WTC11 (cell line): ENCODE measurements around the gene SNRNP200. TPM values are rescaled to one million over a fixed set of nuclear protein-coding genes. Genes with fewer than 3 reads are reported as not detected.

Experiments
- ATAC-seq: fragments of 200-7000 bp; cut with Tn5 transposase; 2 replicates; pipeline ENCODE4 v1.10.0; 2021; ENCODE audit warnings: mild to moderate bottlenecking, moderate library complexity
- CTCF ChIA-PET: fragments of 300-600 bp; sonication (Branson Sonifier 250); formaldehyde crosslinking; loops from one replicate; lab custom pipeline; 2021; ENCODE audit warnings: antibody characterized with exemption; lab: Charles Lee
- POLR2A ChIA-PET: fragments of 350-600 bp; sonication (Branson Sonifier 250); formaldehyde crosslinking; loops from one replicate; lab custom pipeline; 2021; ENCODE audit warnings: antibody characterized with exemption; lab: Charles Lee
- DNase-seq: peaks from one replicate; pipeline ENCODE4 v3.0.0; 2021; ENCODE audit warnings: low spot score
- H3K27ac Mint-ChIP-seq: 2 replicates; pipeline ENCODE4 v1.8.0; 2021; ENCODE audit warnings: mixed read lengths
- H3K27me3 Mint-ChIP-seq: 2 replicates; pipeline ENCODE4 v1.8.0; 2021; ENCODE audit warnings: low read depth, mild to moderate bottlenecking, moderate library complexity, mixed read lengths
- H3K36me3 Mint-ChIP-seq: 2 replicates; pipeline ENCODE4 v1.8.0; 2021; ENCODE audit warnings: mixed read lengths
- H3K4me1 Mint-ChIP-seq: 2 replicates; pipeline ENCODE4 v1.8.0; 2022; ENCODE audit warnings: mixed read lengths
- H3K4me3 Mint-ChIP-seq: 2 replicates; pipeline ENCODE4 v1.8.0; 2021; ENCODE audit warnings: mild to moderate bottlenecking, moderate library complexity, mixed read lengths
- H3K9me3 Mint-ChIP-seq: 2 replicates; pipeline ENCODE4 v1.8.0; 2021; ENCODE audit warnings: mixed read lengths
- CREB1 ChIP-seq: sonication (generic); formaldehyde crosslinking; IDR thresholded peaks from 2 replicates; pipeline ENCODE4 v1.8.0; 2023; ENCODE audit warnings: mild to moderate bottlenecking, missing genetic modification reagents
- FOXK1 ChIP-seq: sonication (generic); formaldehyde crosslinking; IDR thresholded peaks from 2 replicates; pipeline ENCODE4 v1.8.0; 2022; ENCODE audit warnings: mild to moderate bottlenecking, moderate library complexity, missing genetic modification reagents
- GTF2I ChIP-seq: fragments of 250-450 bp; sonication (Bioruptor Pico); conservative IDR thresholded peaks from 2 replicates; pipeline ENCODE4 v1.4.0; 2021; ENCODE audit warnings: mild to moderate bottlenecking
- HMGA2 ChIP-seq: fragments of 250-450 bp; sonication (Bioruptor Pico); IDR thresholded peaks from 2 replicates; pipeline ENCODE4 v1.4.0; 2021; ENCODE audit warnings: mild to moderate bottlenecking, moderate library complexity
- KAT7 ChIP-seq: sonication (generic); formaldehyde crosslinking; IDR thresholded peaks from 2 replicates; pipeline ENCODE4 v1.8.1; 2023; ENCODE audit warnings: missing genetic modification reagents, mild to moderate bottlenecking, borderline replicate concordance
- MXD4 ChIP-seq: fragments of 250-450 bp; sonication (Bioruptor Pico); IDR thresholded peaks from 2 replicates; pipeline ENCODE4 v1.8.0; 2021; ENCODE audit warnings: mild to moderate bottlenecking, moderate library complexity, borderline replicate concordance
- NFYB ChIP-seq: sonication (generic); formaldehyde crosslinking; conservative IDR thresholded peaks from 2 replicates; pipeline ENCODE4 v1.8.0; 2022; ENCODE audit warnings: low read depth, missing genetic modification reagents
- RELA ChIP-seq: sonication (generic); formaldehyde crosslinking; IDR thresholded peaks from 2 replicates; pipeline ENCODE4 v1.8.1; 2022; ENCODE audit warnings: missing genetic modification reagents, mild to moderate bottlenecking, borderline replicate concordance
- SOX15 ChIP-seq: fragments of 250-450 bp; sonication (Bioruptor Pico); IDR thresholded peaks from 2 replicates; pipeline ENCODE4 v1.9.0; 2021; ENCODE audit warnings: mild to moderate bottlenecking
- TCF7 ChIP-seq: sonication (generic); formaldehyde crosslinking; IDR thresholded peaks from 2 replicates; pipeline ENCODE4 v1.8.0; 2022; ENCODE audit warnings: mild to moderate bottlenecking, low read depth, missing genetic modification reagents, moderate library complexity
- ZNF317 ChIP-seq: sonication (generic); formaldehyde crosslinking; IDR thresholded peaks from 2 replicates; pipeline ENCODE4 v1.8.1; 2023; ENCODE audit warnings: low read depth, mild to moderate bottlenecking, moderate library complexity, missing genetic modification reagents, borderline replicate concordance
- ZNF396 ChIP-seq: fragments of 250-450 bp; sonication (Bioruptor Pico); IDR thresholded peaks from 2 replicates; pipeline ENCODE4 v1.8.0; 2021; ENCODE audit warnings: mild to moderate bottlenecking, moderate library complexity, borderline replicate concordance
- total RNA-seq: library from RNA; stranded (reverse); gene quantifications from 3 replicates; pipeline ENCODE4 v1.2.3, GENCODE V29; 2021
- TF ChIP-seq, protein P1 (sequence below): sonication (generic); formaldehyde crosslinking; IDR thresholded peaks from 2 replicates; pipeline ENCODE4 v1.8.1; 2022; ENCODE audit warnings: low read depth, mild to moderate bottlenecking, moderate library complexity, missing genetic modification reagents, borderline replicate concordance
- TF ChIP-seq, protein P2 (sequence below): sonication (generic); formaldehyde crosslinking; IDR thresholded peaks from 2 replicates; pipeline ENCODE4 v1.8.0; 2023; ENCODE audit warnings: missing genetic modification reagents, mild to moderate bottlenecking, borderline replicate concordance
- TF ChIP-seq, protein P3 (sequence below): sonication (generic); formaldehyde crosslinking; IDR thresholded peaks from 2 replicates; pipeline ENCODE4 v1.8.1; 2023; ENCODE audit warnings: mild to moderate bottlenecking, missing genetic modification reagents, borderline replicate concordance
- TF ChIP-seq, protein P4 (sequence below): sonication (generic); formaldehyde crosslinking; IDR thresholded peaks from 2 replicates; pipeline ENCODE4 v1.8.1; 2022; ENCODE audit warnings: low read depth, missing genetic modification reagents, borderline replicate concordance
- TF ChIP-seq, protein P5 (sequence below): sonication (generic); formaldehyde crosslinking; IDR thresholded peaks from 2 replicates; pipeline ENCODE4 v1.8.0; 2023; ENCODE audit warnings: mild to moderate bottlenecking, missing genetic modification reagents
- TF ChIP-seq, protein P6 (sequence below): sonication (generic); formaldehyde crosslinking; IDR thresholded peaks from 2 replicates; pipeline ENCODE4 v1.8.0; 2022; ENCODE audit warnings: mild to moderate bottlenecking, missing genetic modification reagents
- TF ChIP-seq, protein P7 (sequence below): sonication (generic); formaldehyde crosslinking; IDR thresholded peaks from 2 replicates; pipeline ENCODE4 v1.8.1; 2023; ENCODE audit warnings: mild to moderate bottlenecking, missing genetic modification reagents, moderate library complexity

The SNRNP200 gene
- total RNA-seq, 1 experiment from 2014 or later, result 226 TPM

DNA sequence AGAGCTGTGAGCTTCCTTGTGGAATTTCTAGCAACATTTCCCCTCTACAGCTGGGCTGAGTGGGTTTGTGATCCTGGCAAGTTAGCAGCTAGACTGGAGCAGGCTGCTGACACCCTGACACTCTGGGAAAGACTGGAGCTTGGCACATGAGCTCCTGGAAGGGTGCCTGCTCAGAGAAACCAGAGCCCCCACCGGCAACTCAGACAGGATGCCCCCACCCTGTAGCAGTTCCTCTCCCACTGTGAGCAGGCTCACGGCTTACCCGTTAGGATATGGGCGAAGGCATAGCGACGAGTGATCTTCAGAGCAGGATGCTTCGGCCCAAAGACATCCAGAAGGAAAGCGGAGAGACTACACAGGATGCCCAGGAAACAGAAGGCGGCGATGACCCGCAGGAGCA lies 50.8 kb downstream of the SNRNP200 start:
- no peaks in the 10 kb centered on the region for H3K9me3 Mint-ChIP-seq
- DNase-seq (no peak), ATAC-seq (no peak)
- H3K27me3 Mint-ChIP-seq, result no peaks in the 10 kb centered on the region
- ChIA-PET CTCF (interaction anchor here (1.3 to 1.6 kb wide), 2 partner anchors 13 to 116 kb away, joined by 4 to 5 read pairs; partner anchors contain the start of gene ASTL), POLR2A (interaction anchor here (0.6 kb wide), 1 partner anchor 13 kb away, joined by 8 read pairs; no protein-coding TSS in a partner anchor)
- H3K4me3 Mint-ChIP-seq, result no peak overlapping the region
- peaks cover 26% of the 10 kb centered on the region for H3K36me3 Mint-ChIP-seq
- TF ChIP-seq ZNF396 (no peak), NFYB (no peak), ZNF317 (CRISPR knock-in tag) (no peak), KAT7 (CRISPR knock-in tag) (no peak), MXD4 (CRISPR knock-in tag) (no peak)
- TF ChIP-seq, protein P1, sequence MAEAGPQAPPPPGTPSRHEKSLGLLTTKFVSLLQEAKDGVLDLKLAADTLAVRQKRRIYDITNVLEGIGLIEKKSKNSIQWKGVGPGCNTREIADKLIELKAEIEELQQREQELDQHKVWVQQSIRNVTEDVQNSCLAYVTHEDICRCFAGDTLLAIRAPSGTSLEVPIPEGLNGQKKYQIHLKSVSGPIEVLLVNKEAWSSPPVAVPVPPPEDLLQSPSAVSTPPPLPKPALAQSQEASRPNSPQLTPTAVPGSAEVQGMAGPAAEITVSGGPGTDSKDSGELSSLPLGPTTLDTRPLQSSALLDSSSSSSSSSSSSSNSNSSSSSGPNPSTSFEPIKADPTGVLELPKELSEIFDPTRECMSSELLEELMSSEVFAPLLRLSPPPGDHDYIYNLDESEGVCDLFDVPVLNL (CRISPR knock-in tag), result no peak
- TF ChIP-seq, protein P2, sequence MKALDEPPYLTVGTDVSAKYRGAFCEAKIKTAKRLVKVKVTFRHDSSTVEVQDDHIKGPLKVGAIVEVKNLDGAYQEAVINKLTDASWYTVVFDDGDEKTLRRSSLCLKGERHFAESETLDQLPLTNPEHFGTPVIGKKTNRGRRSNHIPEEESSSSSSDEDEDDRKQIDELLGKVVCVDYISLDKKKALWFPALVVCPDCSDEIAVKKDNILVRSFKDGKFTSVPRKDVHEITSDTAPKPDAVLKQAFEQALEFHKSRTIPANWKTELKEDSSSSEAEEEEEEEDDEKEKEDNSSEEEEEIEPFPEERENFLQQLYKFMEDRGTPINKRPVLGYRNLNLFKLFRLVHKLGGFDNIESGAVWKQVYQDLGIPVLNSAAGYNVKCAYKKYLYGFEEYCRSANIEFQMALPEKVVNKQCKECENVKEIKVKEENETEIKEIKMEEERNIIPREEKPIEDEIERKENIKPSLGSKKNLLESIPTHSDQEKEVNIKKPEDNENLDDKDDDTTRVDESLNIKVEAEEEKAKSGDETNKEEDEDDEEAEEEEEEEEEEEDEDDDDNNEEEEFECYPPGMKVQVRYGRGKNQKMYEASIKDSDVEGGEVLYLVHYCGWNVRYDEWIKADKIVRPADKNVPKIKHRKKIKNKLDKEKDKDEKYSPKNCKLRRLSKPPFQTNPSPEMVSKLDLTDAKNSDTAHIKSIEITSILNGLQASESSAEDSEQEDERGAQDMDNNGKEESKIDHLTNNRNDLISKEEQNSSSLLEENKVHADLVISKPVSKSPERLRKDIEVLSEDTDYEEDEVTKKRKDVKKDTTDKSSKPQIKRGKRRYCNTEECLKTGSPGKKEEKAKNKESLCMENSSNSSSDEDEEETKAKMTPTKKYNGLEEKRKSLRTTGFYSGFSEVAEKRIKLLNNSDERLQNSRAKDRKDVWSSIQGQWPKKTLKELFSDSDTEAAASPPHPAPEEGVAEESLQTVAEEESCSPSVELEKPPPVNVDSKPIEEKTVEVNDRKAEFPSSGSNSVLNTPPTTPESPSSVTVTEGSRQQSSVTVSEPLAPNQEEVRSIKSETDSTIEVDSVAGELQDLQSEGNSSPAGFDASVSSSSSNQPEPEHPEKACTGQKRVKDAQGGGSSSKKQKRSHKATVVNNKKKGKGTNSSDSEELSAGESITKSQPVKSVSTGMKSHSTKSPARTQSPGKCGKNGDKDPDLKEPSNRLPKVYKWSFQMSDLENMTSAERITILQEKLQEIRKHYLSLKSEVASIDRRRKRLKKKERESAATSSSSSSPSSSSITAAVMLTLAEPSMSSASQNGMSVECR (CRISPR knock-in tag), result no peak
- TF ChIP-seq, protein P3, sequence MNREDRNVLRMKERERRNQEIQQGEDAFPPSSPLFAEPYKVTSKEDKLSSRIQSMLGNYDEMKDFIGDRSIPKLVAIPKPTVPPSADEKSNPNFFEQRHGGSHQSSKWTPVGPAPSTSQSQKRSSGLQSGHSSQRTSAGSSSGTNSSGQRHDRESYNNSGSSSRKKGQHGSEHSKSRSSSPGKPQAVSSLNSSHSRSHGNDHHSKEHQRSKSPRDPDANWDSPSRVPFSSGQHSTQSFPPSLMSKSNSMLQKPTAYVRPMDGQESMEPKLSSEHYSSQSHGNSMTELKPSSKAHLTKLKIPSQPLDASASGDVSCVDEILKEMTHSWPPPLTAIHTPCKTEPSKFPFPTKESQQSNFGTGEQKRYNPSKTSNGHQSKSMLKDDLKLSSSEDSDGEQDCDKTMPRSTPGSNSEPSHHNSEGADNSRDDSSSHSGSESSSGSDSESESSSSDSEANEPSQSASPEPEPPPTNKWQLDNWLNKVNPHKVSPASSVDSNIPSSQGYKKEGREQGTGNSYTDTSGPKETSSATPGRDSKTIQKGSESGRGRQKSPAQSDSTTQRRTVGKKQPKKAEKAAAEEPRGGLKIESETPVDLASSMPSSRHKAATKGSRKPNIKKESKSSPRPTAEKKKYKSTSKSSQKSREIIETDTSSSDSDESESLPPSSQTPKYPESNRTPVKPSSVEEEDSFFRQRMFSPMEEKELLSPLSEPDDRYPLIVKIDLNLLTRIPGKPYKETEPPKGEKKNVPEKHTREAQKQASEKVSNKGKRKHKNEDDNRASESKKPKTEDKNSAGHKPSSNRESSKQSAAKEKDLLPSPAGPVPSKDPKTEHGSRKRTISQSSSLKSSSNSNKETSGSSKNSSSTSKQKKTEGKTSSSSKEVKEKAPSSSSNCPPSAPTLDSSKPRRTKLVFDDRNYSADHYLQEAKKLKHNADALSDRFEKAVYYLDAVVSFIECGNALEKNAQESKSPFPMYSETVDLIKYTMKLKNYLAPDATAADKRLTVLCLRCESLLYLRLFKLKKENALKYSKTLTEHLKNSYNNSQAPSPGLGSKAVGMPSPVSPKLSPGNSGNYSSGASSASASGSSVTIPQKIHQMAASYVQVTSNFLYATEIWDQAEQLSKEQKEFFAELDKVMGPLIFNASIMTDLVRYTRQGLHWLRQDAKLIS (CRISPR knock-in tag), result no peak
- H3K4me1 Mint-ChIP-seq, result peaks cover under 1% of the 10 kb centered on the region; the same call in 1 of the 2 replicates
- H3K27ac Mint-ChIP-seq, result no peak overlapping the region

DNA sequence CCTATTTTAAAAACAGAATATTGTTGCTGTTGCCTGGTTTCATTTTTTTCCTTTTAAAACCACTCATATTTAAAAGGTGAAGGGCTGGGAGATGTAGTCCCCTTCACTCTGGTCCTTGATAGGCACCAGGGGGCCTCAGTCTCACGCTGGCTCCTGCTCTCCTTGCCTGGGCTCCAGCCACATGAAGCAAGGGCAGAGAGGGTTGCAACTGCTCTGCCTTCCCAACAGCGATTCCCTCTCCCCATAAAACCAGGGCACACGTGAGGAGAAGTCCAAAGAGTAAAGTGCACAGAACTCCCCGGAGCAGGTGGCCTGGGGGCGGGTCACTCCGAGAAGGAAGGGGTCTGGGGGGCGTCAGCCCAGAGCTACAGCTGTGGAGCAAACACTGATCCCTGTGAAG lies 52.3 kb downstream of the SNRNP200 start:
- no peak overlapping the region for H3K4me3 Mint-ChIP-seq
- H3K36me3 Mint-ChIP-seq, result peaks cover 26% of the 10 kb centered on the region
- ATAC-seq (no peak), DNase-seq (no peak)
- no peaks in the 10 kb centered on the region for H3K27me3 Mint-ChIP-seq
- no peaks in the 10 kb centered on the region; the same call in 1 of the 2 replicates for H3K4me1 Mint-ChIP-seq
- CTCF ChIA-PET, result interaction anchor here (1.6 kb wide), 1 partner anchor 12 kb away, joined by 4 read pairs; no protein-coding TSS in a partner anchor
- no peak overlapping the region for H3K27ac Mint-ChIP-seq
- no peaks in the 10 kb centered on the region for H3K9me3 Mint-ChIP-seq
- POLR2A ChIA-PET, result no interaction called here
- no peak for TF ChIP-seq MXD4 (CRISPR knock-in tag)
- TF ChIP-seq GTF2I (CRISPR knock-in tag), result no peak
- TF ChIP-seq, protein P4, sequence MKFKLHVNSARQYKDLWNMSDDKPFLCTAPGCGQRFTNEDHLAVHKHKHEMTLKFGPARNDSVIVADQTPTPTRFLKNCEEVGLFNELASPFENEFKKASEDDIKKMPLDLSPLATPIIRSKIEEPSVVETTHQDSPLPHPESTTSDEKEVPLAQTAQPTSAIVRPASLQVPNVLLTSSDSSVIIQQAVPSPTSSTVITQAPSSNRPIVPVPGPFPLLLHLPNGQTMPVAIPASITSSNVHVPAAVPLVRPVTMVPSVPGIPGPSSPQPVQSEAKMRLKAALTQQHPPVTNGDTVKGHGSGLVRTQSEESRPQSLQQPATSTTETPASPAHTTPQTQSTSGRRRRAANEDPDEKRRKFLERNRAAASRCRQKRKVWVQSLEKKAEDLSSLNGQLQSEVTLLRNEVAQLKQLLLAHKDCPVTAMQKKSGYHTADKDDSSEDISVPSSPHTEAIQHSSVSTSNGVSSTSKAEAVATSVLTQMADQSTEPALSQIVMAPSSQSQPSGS (CRISPR knock-in tag), result no peak
- TF ChIP-seq, protein P5, sequence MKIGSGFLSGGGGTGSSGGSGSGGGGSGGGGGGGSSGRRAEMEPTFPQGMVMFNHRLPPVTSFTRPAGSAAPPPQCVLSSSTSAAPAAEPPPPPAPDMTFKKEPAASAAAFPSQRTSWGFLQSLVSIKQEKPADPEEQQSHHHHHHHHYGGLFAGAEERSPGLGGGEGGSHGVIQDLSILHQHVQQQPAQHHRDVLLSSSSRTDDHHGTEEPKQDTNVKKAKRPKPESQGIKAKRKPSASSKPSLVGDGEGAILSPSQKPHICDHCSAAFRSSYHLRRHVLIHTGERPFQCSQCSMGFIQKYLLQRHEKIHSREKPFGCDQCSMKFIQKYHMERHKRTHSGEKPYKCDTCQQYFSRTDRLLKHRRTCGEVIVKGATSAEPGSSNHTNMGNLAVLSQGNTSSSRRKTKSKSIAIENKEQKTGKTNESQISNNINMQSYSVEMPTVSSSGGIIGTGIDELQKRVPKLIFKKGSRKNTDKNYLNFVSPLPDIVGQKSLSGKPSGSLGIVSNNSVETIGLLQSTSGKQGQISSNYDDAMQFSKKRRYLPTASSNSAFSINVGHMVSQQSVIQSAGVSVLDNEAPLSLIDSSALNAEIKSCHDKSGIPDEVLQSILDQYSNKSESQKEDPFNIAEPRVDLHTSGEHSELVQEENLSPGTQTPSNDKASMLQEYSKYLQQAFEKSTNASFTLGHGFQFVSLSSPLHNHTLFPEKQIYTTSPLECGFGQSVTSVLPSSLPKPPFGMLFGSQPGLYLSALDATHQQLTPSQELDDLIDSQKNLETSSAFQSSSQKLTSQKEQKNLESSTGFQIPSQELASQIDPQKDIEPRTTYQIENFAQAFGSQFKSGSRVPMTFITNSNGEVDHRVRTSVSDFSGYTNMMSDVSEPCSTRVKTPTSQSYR, result no peak
- TF ChIP-seq HMGA2 (CRISPR knock-in tag), result no peak
- TF ChIP-seq RELA, result no peak
- TF ChIP-seq, protein P6, sequence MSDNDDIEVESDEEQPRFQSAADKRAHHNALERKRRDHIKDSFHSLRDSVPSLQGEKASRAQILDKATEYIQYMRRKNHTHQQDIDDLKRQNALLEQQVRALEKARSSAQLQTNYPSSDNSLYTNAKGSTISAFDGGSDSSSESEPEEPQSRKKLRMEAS (CRISPR knock-in tag), result no peak
- no peak for TF ChIP-seq SOX15 (CRISPR knock-in tag)
- TF ChIP-seq, protein P7, sequence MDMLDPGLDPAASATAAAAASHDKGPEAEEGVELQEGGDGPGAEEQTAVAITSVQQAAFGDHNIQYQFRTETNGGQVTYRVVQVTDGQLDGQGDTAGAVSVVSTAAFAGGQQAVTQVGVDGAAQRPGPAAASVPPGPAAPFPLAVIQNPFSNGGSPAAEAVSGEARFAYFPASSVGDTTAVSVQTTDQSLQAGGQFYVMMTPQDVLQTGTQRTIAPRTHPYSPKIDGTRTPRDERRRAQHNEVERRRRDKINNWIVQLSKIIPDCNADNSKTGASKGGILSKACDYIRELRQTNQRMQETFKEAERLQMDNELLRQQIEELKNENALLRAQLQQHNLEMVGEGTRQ (CRISPR knock-in tag), result no peak
- TF ChIP-seq ZNF396, result no peak
- no peak for TF ChIP-seq TCF7 (CRISPR knock-in tag)
- no peak for TF ChIP-seq CREB1 (CRISPR knock-in tag)
- TF ChIP-seq FOXK1 (CRISPR knock-in tag), result no peak
